H1 (cell line): ENCODE data around the gene FBN1. TPM values are rescaled to one million over a fixed set of nuclear protein-coding genes. Genes with fewer than 3 reads are reported as not detected.

Source experiments
- RBBP5 ChIP-seq: IDR thresholded peaks from 2 replicates; pipeline ENCODE4 v1.7.1; 2012; ENCODE audit warnings: low read depth, mild to moderate bottlenecking, inconsistent platforms, low read length, moderate library complexity, borderline replicate concordance
- SIRT6 ChIP-seq: IDR thresholded peaks from one replicate; pipeline ENCODE4 v1.7.1; 2012; ENCODE audit warnings: low read length, inconsistent platforms
- polyA plus RNA-seq, 7 experiments: library from polyadenylated mRNA; depleted of rRNA in 3 of 7; stranded (reverse) in 5 of 7; unstranded in 2 of 7; fragments of >200 nt in 5 of 7; fragments of 200-250 nt in 2 of 7; gene quantifications; 1 replicate in 5 of 7; 2 replicates in 1 of 7; 4 replicates in 1 of 7; pipeline versions ENCODE4 v1.2.1 to v1.2.3, GENCODE V29; 2011 to 2013; ENCODE audit warnings: missing spikeins in 2 of 7, mixed read lengths in 2 of 7
- total RNA-seq: library from RNA; stranded (reverse); fragmentation: NEBNext Ultra II Directional; extraction: Animal tissue kit (Norgen Biotek cat#: 25700); gene quantifications from 2 replicates; pipeline ENCODE4 v1.2.1, GENCODE V29; 2021
- TF ChIP-seq, protein P1 (sequence below): fragments of 300-600 bp; sonication (generic); IDR thresholded peaks from 2 replicates; pipeline ENCODE4 v1.7.1; 2012; ENCODE audit warnings: low read length, moderate library complexity, mild to moderate bottlenecking, inconsistent platforms; ENCODE audit not compliant: insufficient replicate concordance

The FBN1 gene
- total and polyA plus RNA-seq, 2 of the 8 experiments (the other 6 are each of a cell fraction or from before 2014, with no cell fraction given): 3.0 to 4.0 TPM

DNA sequence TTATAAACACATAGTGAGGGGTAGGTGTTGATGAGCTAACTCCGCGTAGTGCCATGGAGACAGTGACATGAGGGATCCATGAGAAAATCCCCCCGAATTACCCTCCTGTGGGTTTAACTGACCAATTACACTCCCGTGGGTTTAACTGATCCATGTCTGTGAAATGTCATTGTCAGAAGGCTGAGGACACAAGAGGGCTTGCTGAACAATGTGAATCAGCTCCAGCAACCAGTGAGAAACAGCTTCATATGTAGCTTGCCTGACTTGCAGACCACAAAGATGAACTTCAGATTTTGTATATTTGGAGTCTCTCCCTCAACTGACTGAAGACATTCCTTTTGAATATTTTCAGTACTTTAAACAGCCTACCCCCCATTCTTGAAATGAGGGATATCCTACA, 144.9 kb downstream of the FBN1 start (continued):
- TF ChIP-seq, protein P1, sequence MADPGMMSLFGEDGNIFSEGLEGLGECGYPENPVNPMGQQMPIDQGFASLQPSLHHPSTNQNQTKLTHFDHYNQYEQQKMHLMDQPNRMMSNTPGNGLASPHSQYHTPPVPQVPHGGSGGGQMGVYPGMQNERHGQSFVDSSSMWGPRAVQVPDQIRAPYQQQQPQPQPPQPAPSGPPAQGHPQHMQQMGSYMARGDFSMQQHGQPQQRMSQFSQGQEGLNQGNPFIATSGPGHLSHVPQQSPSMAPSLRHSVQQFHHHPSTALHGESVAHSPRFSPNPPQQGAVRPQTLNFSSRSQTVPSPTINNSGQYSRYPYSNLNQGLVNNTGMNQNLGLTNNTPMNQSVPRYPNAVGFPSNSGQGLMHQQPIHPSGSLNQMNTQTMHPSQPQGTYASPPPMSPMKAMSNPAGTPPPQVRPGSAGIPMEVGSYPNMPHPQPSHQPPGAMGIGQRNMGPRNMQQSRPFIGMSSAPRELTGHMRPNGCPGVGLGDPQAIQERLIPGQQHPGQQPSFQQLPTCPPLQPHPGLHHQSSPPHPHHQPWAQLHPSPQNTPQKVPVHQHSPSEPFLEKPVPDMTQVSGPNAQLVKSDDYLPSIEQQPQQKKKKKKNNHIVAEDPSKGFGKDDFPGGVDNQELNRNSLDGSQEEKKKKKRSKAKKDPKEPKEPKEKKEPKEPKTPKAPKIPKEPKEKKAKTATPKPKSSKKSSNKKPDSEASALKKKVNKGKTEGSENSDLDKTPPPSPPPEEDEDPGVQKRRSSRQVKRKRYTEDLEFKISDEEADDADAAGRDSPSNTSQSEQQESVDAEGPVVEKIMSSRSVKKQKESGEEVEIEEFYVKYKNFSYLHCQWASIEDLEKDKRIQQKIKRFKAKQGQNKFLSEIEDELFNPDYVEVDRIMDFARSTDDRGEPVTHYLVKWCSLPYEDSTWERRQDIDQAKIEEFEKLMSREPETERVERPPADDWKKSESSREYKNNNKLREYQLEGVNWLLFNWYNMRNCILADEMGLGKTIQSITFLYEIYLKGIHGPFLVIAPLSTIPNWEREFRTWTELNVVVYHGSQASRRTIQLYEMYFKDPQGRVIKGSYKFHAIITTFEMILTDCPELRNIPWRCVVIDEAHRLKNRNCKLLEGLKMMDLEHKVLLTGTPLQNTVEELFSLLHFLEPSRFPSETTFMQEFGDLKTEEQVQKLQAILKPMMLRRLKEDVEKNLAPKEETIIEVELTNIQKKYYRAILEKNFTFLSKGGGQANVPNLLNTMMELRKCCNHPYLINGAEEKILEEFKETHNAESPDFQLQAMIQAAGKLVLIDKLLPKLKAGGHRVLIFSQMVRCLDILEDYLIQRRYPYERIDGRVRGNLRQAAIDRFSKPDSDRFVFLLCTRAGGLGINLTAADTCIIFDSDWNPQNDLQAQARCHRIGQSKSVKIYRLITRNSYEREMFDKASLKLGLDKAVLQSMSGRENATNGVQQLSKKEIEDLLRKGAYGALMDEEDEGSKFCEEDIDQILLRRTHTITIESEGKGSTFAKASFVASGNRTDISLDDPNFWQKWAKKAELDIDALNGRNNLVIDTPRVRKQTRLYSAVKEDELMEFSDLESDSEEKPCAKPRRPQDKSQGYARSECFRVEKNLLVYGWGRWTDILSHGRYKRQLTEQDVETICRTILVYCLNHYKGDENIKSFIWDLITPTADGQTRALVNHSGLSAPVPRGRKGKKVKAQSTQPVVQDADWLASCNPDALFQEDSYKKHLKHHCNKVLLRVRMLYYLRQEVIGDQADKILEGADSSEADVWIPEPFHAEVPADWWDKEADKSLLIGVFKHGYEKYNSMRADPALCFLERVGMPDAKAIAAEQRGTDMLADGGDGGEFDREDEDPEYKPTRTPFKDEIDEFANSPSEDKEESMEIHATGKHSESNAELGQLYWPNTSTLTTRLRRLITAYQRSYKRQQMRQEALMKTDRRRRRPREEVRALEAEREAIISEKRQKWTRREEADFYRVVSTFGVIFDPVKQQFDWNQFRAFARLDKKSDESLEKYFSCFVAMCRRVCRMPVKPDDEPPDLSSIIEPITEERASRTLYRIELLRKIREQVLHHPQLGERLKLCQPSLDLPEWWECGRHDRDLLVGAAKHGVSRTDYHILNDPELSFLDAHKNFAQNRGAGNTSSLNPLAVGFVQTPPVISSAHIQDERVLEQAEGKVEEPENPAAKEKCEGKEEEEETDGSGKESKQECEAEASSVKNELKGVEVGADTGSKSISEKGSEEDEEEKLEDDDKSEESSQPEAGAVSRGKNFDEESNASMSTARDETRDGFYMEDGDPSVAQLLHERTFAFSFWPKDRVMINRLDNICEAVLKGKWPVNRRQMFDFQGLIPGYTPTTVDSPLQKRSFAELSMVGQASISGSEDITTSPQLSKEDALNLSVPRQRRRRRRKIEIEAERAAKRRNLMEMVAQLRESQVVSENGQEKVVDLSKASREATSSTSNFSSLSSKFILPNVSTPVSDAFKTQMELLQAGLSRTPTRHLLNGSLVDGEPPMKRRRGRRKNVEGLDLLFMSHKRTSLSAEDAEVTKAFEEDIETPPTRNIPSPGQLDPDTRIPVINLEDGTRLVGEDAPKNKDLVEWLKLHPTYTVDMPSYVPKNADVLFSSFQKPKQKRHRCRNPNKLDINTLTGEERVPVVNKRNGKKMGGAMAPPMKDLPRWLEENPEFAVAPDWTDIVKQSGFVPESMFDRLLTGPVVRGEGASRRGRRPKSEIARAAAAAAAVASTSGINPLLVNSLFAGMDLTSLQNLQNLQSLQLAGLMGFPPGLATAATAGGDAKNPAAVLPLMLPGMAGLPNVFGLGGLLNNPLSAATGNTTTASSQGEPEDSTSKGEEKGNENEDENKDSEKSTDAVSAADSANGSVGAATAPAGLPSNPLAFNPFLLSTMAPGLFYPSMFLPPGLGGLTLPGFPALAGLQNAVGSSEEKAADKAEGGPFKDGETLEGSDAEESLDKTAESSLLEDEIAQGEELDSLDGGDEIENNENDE: no peak
- TF ChIP-seq SIRT6: no peak
- no peak for TF ChIP-seq RBBP5
- TF ChIP-seq, all 59 proteins: peak for 0
